Lung microvascular endothelial cell (primary cell): ENCODE data around the gene GLI3. TPM values are rescaled to one million over a fixed set of nuclear protein-coding genes. Genes with fewer than 3 reads are reported as not detected.

Experiments used
- DNase-seq, 2 donors: peaks; one replicate each; pipeline versions ENCODE4 v3.0.0 to v3.0.0-alpha.2; 2010; ENCODE audit warnings: low read depth in 2 of 2
- total RNA-seq: library from RNA; depleted of rRNA; stranded (reverse); fragments of >200 nt; gene quantifications from 2 replicates; pipeline ENCODE4 v1.2.1, GENCODE V29; 2014

The GLI3 gene
- total RNA-seq, 1 donor from 2014 or later: under 0.01 TPM

DNA sequence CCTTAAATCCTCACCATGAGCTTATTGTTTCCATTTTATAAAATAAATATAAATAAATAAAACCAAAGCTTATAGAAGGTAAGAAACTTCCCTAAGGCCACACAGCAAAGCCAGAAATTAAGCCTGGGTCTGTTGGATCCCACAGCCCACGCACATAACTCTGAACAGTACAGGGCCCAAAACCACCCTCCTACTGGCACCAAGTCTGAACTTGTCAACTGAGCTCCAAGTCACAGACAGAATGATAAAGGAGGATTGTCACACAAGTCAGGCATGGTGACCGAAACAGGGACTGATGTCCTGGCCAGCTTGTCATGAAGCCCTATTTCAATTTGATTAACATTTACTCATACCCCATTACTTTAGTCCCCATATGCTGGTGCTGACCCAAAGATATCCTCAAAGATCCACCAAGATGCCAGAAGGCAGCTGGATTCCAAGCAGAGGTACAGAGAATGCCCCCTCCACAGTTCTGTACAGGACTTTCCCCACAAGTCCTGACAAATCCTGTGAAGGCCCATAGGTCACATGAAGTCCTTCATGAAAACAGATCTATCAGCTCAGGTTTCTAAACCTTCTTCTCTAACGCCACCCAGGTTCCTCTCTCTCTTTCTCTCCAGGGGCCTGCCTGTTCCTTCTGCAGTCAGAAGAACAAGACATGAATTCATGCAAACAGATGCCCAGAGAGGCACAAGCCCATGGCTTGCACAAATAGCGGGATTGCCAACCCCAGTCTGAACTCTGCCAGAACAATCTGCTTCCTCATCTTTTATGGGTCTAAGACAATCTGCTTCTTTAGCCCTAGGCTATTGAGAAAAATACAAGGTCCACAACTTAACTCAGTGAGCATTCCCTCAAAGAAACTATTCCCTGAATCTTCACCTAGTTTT is 60.9 kb downstream of the GLI3 start:
- no peak for DNase-seq

DNA sequence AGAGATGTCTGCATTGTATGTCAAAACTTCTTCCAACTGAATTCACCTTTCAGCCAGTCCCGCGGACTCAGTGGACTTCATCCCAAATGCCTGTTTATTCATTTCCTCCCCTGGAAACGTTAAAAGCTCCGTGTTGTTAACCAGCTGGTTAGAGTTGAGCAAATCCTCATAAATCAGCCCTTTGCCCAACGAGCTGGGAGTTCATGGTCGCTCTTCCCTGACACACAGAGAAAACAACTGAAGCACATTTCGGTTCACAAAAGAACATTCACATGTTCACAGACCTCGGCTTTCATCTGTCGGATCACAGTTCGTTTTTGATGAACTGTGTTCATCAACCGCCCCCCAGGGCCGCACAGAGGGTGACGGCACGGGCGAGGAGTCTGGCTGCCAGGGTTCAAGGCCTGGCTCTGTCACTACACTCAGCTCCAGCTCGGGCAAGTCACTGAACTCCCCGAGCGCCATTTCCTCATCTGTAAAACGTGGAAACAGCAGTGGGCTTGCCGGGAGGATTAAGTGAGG is 62.6 kb downstream of the GLI3 start:
- DNase-seq: no peak

DNA sequence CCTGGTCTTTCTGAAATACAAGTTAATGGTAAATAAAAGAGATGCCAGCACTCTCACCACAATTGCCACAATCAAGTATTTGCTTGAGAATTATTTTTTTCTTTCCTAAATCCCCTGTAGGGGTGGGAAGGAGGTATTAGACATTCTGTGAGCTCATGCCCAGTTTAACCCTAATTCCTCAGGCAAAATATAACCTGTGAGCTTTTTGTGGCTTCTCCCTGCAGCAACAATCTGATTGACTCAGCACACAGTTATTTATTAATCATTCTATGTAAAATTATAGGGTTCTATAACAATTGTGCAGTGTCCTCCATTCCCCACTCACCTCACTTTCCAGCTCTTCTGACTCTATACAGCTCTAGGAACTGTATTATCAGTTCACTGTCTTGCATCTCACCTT is 66.3 kb downstream of the GLI3 start:
- no peak for DNase-seq

DNA sequence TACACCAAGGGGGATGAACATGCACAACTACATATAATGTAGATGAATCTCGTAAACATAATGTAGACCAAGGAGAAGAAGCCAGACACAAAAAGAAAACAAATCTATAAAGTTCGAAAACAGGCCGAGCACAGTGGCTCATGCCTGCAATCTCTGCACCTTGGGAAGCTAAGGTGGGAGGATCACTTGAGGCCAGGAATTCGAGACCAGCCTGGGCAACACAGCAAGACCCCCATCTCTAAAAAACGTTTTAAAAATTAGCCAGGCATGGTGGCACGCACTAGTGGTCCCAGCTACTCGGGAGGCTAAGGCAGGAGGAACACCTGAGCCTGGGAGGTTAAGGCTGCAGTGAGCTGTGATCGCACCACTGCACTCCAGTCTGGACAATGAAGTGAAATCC is 68.5 kb downstream of the GLI3 start:
- DNase-seq: no peak

DNA sequence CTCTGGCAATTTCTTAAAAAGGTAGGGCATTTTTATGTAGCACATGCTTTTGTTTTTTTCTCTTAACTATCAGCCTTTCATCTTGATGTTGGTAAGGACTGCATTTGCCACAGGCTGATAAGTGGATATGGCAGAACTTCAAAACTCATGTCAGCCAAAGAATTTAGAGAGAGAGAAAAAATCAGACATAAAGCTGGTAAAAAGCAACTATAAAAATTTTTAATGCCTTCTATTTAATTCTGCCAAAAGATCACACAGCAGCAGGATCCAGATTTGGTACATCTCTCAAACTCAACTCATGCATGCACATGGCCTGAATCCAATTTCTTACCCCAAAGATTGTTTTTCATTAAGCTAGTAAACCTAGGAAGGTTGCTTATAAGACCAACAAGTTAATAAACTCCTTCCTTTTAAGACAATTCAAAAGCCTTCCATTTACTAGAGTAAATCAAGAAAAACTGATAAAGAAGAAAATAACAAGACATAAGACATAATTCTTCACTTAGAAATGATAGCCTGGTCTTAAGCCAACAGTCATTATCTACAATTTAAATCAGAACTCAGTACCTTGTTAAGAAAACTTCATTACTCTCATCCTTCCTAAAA is 69.3 kb downstream of the GLI3 start:
- no peak for DNase-seq

DNA sequence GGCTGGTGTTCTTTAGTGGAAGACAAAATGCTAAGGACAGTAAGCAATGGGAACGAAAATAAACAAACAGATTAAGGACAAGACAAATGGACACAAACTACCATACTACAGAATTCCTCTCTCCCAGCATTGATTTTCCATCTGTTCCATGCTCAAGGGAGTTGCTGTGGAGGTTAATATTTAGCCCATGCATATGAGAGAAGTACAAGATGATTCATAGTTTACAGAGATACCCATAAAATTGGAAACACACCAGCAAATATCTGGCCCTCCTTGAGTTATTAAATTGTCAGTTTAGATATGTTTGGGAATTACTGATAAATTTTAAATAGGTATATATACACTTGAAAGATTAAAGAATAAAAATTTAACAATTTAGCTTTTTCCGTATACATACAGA is 69.8 kb downstream of the GLI3 start:
- DNase-seq: no peak

DNA sequence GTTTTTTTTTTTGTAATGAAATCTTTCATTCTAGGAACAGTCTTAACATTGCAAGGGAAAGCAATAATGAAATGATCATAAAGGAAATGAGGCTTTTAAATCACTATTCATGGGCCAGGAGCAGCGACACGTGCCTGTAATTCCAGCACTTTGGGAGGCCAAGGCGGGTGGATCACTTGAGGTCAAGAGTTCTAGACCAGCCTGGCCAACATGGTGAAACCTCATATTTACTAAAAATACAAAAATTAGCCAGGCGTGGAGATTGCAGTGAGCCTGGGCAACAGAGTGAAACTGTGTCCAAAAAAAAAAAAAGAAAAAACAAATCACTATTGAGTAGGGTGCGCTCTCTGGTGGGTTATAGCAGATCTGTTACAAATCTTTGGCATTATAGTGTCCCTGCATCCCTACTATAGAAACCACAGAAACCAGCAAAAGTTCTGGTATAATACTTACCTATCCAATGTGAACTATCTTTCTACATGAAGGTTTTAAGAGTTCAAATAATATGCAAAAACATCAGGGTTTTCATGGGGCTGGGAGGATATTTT is 72.1 kb downstream of the GLI3 start:
- no peak for DNase-seq

DNA sequence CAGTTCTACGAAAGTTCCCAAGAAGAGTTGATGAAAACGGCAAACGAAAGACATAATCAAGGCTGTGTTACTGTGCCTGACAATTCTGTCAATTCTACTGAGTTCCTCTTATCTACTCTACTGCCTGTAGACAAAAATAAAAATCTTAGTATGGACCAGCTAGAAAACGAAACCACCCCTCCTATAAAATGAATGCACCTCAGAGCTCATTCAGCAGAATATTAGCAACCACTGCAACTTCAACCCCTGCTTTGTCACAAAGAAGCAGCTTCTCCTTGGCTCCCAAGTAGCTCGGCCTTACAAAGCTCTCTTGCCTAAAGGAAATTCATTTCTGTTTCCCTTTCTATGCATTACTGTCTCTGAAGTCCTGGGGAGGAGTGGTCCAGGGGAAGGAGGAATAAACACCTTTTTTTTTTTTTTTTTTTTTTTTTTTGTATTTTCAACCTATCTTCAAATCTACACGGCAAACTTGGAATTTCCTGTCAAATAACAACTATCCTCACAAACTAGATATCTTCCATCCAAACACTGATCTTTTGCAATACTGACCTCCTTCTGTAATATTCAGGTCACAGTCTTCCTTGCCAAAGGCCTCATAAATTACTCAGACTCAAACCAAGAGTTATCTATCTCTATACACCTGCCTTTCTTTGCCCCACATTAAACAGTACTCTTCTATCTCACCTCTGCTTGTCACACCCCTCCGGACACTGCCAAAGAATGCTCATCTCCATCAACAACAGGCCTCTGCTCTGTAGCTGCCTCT is 74.3 kb downstream of the GLI3 start:
- no peak for DNase-seq

DNA sequence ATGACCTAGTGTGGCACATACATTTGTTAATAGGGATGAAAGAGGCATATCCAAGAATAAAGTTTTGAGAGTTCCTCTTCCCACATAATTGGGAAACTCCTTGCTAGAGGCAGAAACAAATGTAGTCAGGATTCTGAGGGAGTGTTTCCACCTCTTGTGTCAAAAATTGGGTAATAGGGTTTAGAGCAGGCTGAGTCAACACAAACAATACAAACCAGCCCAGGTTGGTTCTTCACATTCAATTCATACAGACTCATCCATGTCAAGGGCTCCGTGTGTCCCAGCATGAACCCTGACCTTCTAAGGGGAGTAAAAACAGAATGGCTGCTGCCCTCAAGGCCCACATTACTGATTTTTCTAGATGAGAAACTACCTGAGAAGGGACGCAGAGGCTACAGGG is 75.3 kb downstream of the GLI3 start:
- no peak for DNase-seq

DNA sequence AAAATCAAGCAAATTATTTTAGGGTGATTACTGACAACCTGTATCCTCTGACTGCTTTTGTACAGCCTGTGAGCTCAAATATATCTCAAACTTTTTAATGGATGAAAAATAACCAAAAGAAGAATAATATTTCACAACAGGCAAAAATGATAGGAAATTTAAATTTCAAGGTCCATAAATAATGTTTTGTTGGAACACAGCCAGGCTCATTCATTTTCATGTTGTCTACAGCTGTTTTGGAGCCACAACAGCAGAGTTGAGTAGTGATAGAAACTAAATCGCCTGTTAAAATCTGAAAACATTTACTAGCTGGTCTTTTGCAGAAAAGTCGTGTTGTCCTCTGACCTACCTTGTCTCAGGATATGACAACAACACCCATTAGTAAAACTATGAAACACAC is 75.9 kb downstream of the GLI3 start:
- no peak for DNase-seq

DNA sequence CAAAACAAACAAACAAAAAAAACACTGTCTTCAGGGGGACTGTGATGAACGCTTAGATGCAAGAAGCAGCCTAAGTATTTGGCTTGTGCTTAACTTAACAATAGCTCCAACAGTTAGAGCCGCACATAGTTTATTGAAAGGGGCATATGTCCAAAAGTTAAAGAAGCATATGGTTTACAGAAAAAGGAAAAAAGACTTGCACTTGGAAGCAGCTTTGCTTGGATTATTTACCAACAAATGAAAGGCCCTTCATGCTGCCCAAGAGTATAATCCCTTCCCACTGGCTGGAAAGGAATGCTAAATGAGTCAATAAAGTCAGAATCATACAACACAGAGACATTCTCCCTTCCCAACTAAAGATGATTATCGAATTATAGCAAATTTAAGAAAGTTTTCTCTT is 77.9 kb downstream of the GLI3 start:
- DNase-seq: no peak

DNA sequence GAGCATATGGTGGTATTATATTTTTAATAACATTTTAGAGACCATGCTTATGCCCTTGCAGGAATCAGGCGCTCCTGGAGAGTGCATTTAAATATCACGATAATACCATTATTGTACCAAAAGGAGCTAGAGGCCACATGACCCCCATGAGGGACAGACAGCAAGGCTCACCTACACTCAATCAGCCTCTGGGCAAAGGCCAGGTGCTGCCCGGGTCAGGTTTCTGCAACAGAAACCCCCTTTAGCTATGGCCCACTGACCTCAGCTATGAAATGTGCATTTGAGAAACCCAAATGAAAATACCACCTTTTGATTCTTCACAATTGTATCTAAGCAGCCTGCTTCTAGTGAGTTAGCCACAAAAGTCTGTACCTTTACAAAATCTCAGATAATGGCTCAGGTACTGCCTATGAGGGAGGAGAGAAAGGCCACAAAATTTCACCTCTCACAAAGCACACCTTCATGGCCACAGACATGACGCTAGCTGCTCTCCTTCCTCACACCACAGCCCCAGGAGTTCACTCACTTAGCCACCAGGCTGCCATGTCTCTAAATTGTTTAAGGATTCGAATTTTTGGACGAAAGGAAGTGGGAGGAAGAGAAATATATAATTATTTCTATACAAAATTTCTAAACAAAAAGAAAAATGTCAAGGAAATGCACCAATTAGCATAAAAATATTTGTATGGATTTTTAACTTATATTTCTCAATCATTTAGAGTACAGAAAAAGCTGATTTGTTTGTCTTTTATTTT is 79.9 kb downstream of the GLI3 start:
- DNase-seq: no peak

DNA sequence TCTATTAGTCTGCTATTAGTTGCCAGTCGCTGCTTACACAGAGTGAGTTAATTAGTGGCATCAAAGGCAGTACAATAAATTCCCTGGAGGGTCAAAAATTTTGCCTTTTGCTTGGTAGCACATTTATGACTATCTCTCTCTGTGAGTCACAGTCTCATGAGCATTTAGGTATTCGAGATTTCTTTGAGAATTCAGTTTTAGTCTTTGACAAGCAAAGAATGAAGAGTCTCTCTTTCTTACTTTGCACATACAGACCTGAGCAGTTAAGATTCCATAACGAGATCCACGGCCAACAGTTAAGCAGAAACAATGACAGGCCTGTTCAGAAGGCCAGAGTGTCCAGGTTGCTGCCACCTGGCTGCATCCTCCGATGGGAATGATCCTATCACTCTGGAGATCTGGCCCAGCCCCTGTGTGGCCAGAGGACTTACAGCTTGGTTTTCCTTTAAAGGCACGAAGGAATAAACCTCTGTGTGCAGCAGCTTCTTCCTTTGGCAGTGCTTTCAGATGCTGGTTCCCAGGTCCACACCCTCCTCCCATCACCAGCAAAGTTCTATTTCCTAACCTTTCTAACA is 80.6 kb downstream of the GLI3 start:
- no peak for DNase-seq

DNA sequence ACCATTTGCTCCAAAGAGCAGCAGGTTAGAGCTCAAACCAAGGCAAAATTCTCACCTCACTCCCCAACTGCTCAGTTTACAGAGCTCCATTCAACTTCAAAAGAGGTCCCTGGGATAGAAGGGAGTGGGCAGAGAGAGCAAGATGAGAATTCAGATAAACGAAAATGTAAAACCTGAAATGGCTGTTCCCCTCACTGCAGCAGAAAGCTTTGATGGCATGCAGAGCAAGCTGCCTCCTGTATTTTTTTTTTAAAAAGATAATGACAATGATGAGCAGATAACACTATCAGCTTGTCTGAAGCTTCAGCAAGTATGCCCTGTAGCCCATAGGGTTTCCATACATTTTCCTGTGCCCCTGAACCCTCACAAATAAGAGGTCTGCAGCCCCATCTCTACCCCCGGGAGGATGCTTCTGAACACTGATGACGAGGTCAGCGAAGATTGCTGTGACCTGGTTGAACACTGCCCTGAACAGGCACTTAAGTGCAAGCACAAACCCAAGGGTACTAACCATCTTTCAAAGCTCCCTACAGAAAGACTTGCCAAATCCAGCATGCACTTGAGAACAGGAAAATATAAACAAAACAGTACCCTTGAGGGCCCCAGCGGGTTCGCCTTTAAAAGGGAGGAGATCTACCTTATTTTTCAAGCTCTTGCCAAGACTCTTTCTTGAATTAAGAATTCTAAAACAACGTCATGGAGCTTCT is 81.3 kb downstream of the GLI3 start:
- no peak for DNase-seq

DNA sequence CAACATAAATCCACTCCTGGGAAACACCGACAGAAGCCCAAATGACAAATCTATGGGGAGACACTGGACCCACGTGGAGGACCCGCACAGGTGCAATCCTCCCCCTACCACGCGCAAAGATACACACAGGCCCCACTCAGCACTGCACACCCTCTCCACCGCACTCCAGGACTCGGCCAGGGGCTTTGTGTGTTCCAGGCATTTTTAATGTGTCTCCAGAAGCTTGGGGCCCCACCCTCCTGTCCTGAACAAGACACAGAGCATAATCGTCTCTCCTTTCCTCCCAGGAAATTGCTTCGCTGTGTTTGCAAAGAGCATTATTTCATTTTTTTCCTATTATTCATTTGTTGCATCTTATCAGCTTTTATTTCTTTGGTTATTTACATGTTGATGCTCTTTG is 82.8 kb downstream of the GLI3 start:
- DNase-seq: no peak

DNA sequence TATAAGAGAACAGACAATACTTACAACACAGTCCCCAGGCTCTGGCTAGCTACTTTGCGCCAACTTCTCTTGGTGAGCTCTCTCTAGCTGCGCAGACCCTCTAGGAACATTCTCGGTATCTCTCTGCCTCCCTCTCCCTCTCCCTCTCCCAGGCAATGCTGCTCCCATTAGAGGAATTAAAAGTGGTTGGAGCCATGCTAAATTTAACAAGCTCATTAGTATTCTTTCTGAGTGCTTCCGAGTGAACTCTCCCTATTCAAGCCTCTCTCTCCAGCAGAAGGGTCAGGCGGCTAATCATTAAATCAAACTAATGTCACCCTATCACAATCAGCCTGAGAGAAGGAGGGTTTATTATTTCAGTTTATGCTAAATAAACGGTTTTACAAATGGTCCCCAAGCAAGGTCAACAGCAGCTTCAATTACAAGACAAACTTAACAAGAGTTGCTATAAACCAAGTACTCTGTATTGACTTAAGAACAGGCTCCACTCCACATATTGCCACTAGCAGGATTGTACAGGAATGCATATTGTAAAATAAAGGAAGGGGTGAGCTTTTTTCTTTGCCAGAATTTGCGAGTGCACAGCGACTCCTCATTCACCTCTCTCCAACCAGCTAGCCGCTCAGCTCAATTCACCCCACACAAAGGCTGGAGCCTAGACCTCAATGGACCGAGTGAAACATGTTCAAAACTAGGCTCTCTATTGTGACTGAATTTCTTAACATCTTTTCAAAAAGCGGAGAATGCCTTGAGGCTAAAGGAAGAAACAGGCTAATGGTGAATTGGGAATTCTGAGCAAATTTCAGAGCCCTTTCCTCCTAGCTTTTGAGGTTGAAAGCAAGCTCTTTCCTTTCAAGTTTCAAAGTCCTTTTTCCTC is 84.4 kb downstream of the GLI3 start:
- no peak for DNase-seq

DNA sequence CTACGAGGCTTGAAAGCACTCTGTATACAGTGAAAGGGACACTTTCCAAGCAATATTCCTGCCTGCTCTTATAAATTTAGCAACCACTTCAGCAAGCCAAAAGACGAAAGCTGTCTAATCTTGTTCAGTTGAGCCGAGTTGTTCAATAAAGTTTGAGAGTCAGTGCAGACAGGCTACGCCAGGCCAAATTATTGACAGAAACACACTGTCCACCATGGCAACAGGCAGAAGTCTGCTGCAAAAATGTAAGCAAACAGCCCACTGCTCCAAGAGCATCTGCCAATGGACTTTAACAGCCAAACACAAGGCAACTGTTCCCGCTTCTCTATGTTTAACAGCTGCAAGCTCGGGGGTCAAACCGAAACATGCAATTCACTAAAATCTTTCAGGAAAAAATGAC is 85.7 kb downstream of the GLI3 start:
- no peak for DNase-seq

DNA sequence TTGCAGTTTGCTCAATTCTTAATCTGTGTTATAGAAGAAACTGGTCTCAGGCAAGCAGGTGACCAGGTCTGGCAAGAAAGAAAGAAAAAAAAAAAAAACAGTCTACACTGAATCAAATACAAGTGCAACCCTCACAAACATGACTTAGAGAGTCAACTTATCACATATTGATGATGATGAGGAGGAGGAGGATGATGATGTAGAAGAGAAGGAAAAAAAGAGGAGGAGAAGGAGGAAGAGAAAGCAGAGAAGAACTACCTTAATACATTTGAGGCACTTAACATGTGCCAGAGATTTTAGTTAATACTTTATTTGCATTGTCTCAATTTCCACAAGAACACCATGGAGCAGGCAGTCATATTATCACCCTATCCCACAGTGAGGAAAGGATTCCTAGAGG is 91.5 kb downstream of the GLI3 start:
- no peak for DNase-seq

DNA sequence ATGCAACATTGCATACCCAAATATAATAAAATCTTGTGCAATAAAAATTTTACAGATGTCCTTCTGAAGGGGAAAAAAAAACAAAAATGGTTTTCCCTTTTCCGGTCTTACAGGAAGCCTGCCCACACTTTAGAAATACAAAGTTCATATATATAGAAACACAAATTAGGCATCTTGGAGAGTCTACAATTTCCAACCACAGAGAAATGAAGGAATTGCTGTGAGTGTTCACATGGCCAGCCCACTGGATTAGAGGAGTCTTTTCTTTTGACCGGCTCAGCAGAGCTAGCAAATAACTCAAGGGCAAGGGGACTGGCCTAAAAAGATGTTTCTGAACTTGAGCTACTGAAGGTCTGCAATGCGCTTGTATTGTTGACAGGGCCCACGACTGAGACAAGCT is 92.4 kb downstream of the GLI3 start:
- peak in 1 of 2 donors; percentile 46 for DNase-seq
